Suprapubic skin (tissue), 4 donors: Measurements from ENCODE around the gene TBC1D19. TPM values are rescaled to one million over a fixed set of nuclear protein-coding genes. Genes with fewer than 3 reads are reported as not detected.

Experiments used
- DNase-seq, 2 donors: peaks; one replicate each; pipeline ENCODE4 v3.0.0-alpha.2; 2019; ENCODE audit warnings: low spot score in 2 of 2
- H3K27ac ChIP-seq: fragments of 200-600 bp; sonication (generic); one replicate; pipeline ENCODE4 v1.5.1; 2019
- H3K27me3 ChIP-seq: fragments of 200-600 bp; sonication (generic); one replicate; pipeline ENCODE4 v1.5.1; 2019
- H3K36me3 ChIP-seq: fragments of 200-600 bp; sonication (generic); one replicate; pipeline ENCODE4 v1.5.1; 2019
- H3K4me1 ChIP-seq: fragments of 200-600 bp; sonication (generic); one replicate; pipeline ENCODE4 v1.5.1; 2019
- H3K4me3 ChIP-seq: fragments of 200-600 bp; sonication (generic); one replicate; pipeline ENCODE4 v1.5.1; 2019; ENCODE audit warnings: mild to moderate bottlenecking
- H3K9me3 ChIP-seq: fragments of 200-600 bp; sonication (generic); one replicate; pipeline ENCODE4 v1.5.1; 2019
- CTCF ChIP-seq, 2 donors: fragments of 200-600 bp in 1 of 2; fragments of 450-650 bp in 1 of 2; sonication (generic) in 1 of 2; IDR thresholded peaks; one replicate each; pipeline ENCODE4 v1.5.1; 2016 to 2019; ENCODE audit warnings: antibody characterized with exemption in 2 of 2, mild to moderate bottlenecking in 1 of 2, moderate library complexity in 1 of 2
- EP300 ChIP-seq: sonication (generic); formaldehyde crosslinking; IDR thresholded peaks from one replicate; pipeline ENCODE4 v1.6.1; 2017; ENCODE audit warnings: antibody characterized with exemption
- POLR2A ChIP-seq, 2 donors: fragments of 450-650 bp; IDR thresholded peaks; one replicate each; pipeline ENCODE4 v1.6.1; 2017; ENCODE audit warnings: antibody characterized with exemption in 2 of 2, mild to moderate bottlenecking in 2 of 2, moderate library complexity in 2 of 2
- POLR2AphosphoS5 ChIP-seq, 3 donors: sonication (generic); formaldehyde crosslinking; IDR thresholded peaks; one replicate each; pipeline ENCODE4 v1.6.1; 2017; ENCODE audit warnings: antibody characterized with exemption in 3 of 3
- WGBS: methylation state at CpG from one replicate; pipeline ENCODE4 v1.1.5; 2018; 5-methylcytosine and 5-hydroxymethylcytosine counted together
- total RNA-seq, 4 donors: library from RNA; depleted of rRNA; stranded (reverse); fragments of >200 nt; gene quantifications; one replicate each; pipeline ENCODE4 v1.1.0, GENCODE V29; 2016

TBC1D19 gene
- total RNA-seq, 4 donors from 2014 or later, result 6.2 to 16.2 (median 11.9) TPM

- H3K27me3 ChIP-seq, result no peaks in the 10 kb centered on the region
- no peak for DNase-seq
- WGBS, result 32% methylated on average over 9 of the region's 9 CpGs
Measured at GRCh38 chr4:26803211-26803861, 219.5 kb downstream of the TBC1D19 start.

GRCh38 chr4:26804451-26804850 lies 220.6 kb downstream of the TBC1D19 start:
- Histone ChIP-seq H3K27ac (no peak overlapping the region), H3K4me1 (peaks cover 14% of the 10 kb centered on the region), H3K4me3 (no peak overlapping the region), H3K27me3 (no peaks in the 10 kb centered on the region), H3K9me3 (no peaks in the 10 kb centered on the region), H3K36me3 (no peaks in the 10 kb centered on the region)
- 96% methylated on average over 25 of the region's 26 CpGs for WGBS
- no peak for DNase-seq
- TF ChIP-seq CTCF (IDR thresholded peaks at IDR 0.05) (no peak), POLR2A (IDR thresholded peaks at IDR 0.05) (no peak), POLR2AphosphoS5 (IDR thresholded peaks at IDR 0.05) (no peak), EP300 (no peak)

More at GRCh38 chr4:26803211-26803861, 219.5 kb downstream of the TBC1D19 start:
- Histone ChIP-seq H3K4me3 (no peak overlapping the region), H3K4me1 (peaks cover 14% of the 10 kb centered on the region), H3K36me3 (no peaks in the 10 kb centered on the region), H3K27ac (no peak overlapping the region), H3K9me3 (no peaks in the 10 kb centered on the region)
- no peak for TF ChIP-seq EP300
- no peak for TF ChIP-seq POLR2A (IDR thresholded peaks at IDR 0.05)
- no peak for TF ChIP-seq CTCF (IDR thresholded peaks at IDR 0.05)
- TF ChIP-seq POLR2AphosphoS5 (IDR thresholded peaks at IDR 0.05), result no peak

GRCh38 chr4:26804925-26805324 lies 221.0 kb downstream of the TBC1D19 start:
- WGBS, result 78% methylated on average over 10 of the region's 10 CpGs
- H3K27me3 ChIP-seq, result no peaks in the 10 kb centered on the region
- no peak for DNase-seq
- no peak overlapping the region for H3K4me3 ChIP-seq
- no peak for TF ChIP-seq EP300
- no peak overlapping the region for H3K27ac ChIP-seq
- peaks cover 14% of the 10 kb centered on the region for H3K4me1 ChIP-seq
- H3K36me3 ChIP-seq, result no peaks in the 10 kb centered on the region
- H3K9me3 ChIP-seq, result no peaks in the 10 kb centered on the region

Other genes starting within 250 kb of the TBC1D19 start
- not detected for gene CCKAR, start 93.6 kb upstream of the TBC1D19 start, total RNA-seq